ENCODE data around the gene SIL1.

DNA sequence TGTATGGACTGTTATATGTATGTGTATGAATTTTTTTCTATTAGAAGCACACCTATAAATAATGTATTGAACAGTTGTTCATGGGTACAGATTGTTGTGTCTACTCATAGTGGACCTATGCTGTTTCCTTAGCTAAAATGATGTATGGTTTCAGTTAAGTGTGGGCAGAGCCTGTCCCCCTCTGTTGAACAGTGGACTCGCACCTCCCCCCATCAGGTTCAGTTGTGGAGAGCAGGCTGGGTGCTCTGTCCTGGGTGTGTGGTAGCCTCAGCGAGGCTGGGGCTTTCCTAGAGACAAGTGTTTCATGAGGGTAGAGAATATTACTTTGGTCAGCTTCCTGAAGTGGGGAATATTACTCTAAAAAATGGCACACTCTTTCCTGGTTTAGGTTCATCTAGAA, 275.7 kb downstream of the SIL1 start:
- TF ChIP-seq GATA3 (IDR thresholded peaks at IDR 0.05; ENCODE audit: borderline replicate concordance) (no peak), RCOR1 (IDR thresholded peaks at IDR 0.05; ENCODE audit: low read depth, low read length) (no peak), RFX5 (IDR thresholded peaks at IDR 0.05) (no peak), CHD2 (IDR thresholded peaks at IDR 0.05; ENCODE audit: low read length, partially characterized antibody) (no peak), ZC3H11A (IDR thresholded peaks at IDR 0.05) (no peak)
- TF ChIP-seq, protein P1, sequence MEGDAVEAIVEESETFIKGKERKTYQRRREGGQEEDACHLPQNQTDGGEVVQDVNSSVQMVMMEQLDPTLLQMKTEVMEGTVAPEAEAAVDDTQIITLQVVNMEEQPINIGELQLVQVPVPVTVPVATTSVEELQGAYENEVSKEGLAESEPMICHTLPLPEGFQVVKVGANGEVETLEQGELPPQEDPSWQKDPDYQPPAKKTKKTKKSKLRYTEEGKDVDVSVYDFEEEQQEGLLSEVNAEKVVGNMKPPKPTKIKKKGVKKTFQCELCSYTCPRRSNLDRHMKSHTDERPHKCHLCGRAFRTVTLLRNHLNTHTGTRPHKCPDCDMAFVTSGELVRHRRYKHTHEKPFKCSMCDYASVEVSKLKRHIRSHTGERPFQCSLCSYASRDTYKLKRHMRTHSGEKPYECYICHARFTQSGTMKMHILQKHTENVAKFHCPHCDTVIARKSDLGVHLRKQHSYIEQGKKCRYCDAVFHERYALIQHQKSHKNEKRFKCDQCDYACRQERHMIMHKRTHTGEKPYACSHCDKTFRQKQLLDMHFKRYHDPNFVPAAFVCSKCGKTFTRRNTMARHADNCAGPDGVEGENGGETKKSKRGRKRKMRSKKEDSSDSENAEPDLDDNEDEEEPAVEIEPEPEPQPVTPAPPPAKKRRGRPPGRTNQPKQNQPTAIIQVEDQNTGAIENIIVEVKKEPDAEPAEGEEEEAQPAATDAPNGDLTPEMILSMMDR (IDR thresholded peaks at IDR 0.05): no peak

Data from A549 (cell line).